Right lobe of liver (tissue), 6 donors: ENCODE measurements around the gene RASSF5. TPM values are rescaled to one million over a fixed set of nuclear protein-coding genes. Genes with fewer than 3 reads are reported as not detected.
"Not testable (repeated sequence)": the region's sequence is repeated elsewhere in the genome, so short reads cannot be mapped to it uniquely, and the experiment has no call there.

Source experiments
- ATAC-seq, 4 donors: fragments of 200-7000 bp; cut with Tn5 transposase; one replicate each; pipeline ENCODE4 v1.9.1; 2020; ENCODE audit warnings: mild to moderate bottlenecking in 4 of 4, moderate library complexity in 4 of 4
- DNase-seq, 3 donors: peaks; one replicate each; pipeline ENCODE4 v3.0.0-alpha.2; 2020
- H3K27ac ChIP-seq, 3 donors: fragments of 200-600 bp; one replicate each; pipeline ENCODE4 v1.8.0; 2022
- H3K27me3 ChIP-seq, 2 donors: fragments of 200-600 bp; one replicate each; pipeline ENCODE4 v1.8.0; 2022
- H3K36me3 ChIP-seq, 4 donors: fragments of 200-600 bp; sonication (generic) in 1 of 4; one replicate each; pipeline versions ENCODE4 v1.5.1 to v1.8.0; 2017 to 2022; ENCODE audit warnings: control low read depth in 1 of 4
- H3K4me1 ChIP-seq, 4 donors: fragments of 200-600 bp; sonication (generic) in 1 of 4; one replicate each; pipeline versions ENCODE4 v1.5.1 to v1.8.0; 2017 to 2022; ENCODE audit warnings: control low read depth in 1 of 4
- H3K4me3 ChIP-seq, 3 donors: fragments of 200-600 bp; one replicate each; pipeline ENCODE4 v1.8.0; 2022
- H3K9me3 ChIP-seq, 4 donors: fragments of 200-600 bp; sonication (generic) in 1 of 4; one replicate each; pipeline versions ENCODE4 v1.5.1 to v1.8.0; 2017 to 2022; ENCODE audit warnings: control low read depth in 1 of 4
- POLR2A ChIP-seq: fragments of 450-650 bp; IDR thresholded peaks from one replicate; pipeline ENCODE4 v1.6.1; 2017; ENCODE audit warnings: antibody characterized with exemption, mild to moderate bottlenecking
- WGBS: methylation state at CpG from one replicate; pipeline ENCODE4 v1.1.6; 2018; ENCODE audit warnings: low coverage, low lambda C conversion rate; ENCODE audit not compliant: insufficient coverage; ENCODE audit errors: missing lambda C conversion rate; 5-methylcytosine and 5-hydroxymethylcytosine counted together
- intact Hi-C, 2 donors: fragments of 100-400 bp; cut with DNase I; formaldehyde crosslinking; loops; one replicate each; pipeline versions ENCODE4 v1.11.2 to v1.14.1; 2022
- total RNA-seq, 6 experiments: library from RNA; depleted of rRNA in 2 of 6; stranded (reverse); fragments of >200 nt in 2 of 6; fragmentation: NEBNext Ultra II Directional in 3 of 6; extraction: Animal tissue kit (Norgen Biotek cat#: 25700) in 3 of 6; gene quantifications; one replicate each; pipeline versions ENCODE4 v1.1.0 to v1.2.4, GENCODE V29; 2016 to 2023
- TF ChIP-seq, protein P1 (sequence below), 4 donors: fragments of 200-600 bp in 3 of 4; fragments of 450-650 bp in 1 of 4; IDR thresholded peaks; one replicate each; pipeline versions ENCODE4 v1.5.1 to v1.8.0; 2016 to 2022; ENCODE audit warnings: antibody characterized with exemption in 4 of 4, mild to moderate bottlenecking in 2 of 4
- donor health status: DM: no; HTN: yes; CAD: no.
- donor health status: DM: no; HTN: no; CAD: no.
- donor health status: DM: no; HTN: no; CAD: no.
- donor health status: DM: no; HTN: yes; CAD: no.
- donor health status: DM: no; HTN: yes; CAD: no.

Gene RASSF5
- total RNA-seq, 6 experiments from 2014 or later = 8.1 to 18.8 (median 12.6) TPM

GRCh38 chr1:206578978-206579374 is 71.6 kb downstream of the RASSF5 start:
- ATAC-seq (no peak), DNase-seq (no peak)
- Histone ChIP-seq H3K4me1 (peaks cover 0 to 18% (median 5%) of the 10 kb centered on the region in 4 donors), H3K27ac (peak overlapping the region in 2 of 3 donors; percentile 16 to 61), H3K36me3 (peaks cover 0 to 6% (median under 1%) of the 10 kb centered on the region in 4 donors), H3K9me3 (no peaks in the 10 kb centered on the region), H3K4me3 (no peak overlapping the region), H3K27me3 (no peaks in the 10 kb centered on the region)
- TF ChIP-seq, protein P1, sequence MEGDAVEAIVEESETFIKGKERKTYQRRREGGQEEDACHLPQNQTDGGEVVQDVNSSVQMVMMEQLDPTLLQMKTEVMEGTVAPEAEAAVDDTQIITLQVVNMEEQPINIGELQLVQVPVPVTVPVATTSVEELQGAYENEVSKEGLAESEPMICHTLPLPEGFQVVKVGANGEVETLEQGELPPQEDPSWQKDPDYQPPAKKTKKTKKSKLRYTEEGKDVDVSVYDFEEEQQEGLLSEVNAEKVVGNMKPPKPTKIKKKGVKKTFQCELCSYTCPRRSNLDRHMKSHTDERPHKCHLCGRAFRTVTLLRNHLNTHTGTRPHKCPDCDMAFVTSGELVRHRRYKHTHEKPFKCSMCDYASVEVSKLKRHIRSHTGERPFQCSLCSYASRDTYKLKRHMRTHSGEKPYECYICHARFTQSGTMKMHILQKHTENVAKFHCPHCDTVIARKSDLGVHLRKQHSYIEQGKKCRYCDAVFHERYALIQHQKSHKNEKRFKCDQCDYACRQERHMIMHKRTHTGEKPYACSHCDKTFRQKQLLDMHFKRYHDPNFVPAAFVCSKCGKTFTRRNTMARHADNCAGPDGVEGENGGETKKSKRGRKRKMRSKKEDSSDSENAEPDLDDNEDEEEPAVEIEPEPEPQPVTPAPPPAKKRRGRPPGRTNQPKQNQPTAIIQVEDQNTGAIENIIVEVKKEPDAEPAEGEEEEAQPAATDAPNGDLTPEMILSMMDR (IDR thresholded peaks at IDR 0.05) = no peak
- TF ChIP-seq POLR2A = no peak
- WGBS = 68% methylated on average over 4 of the region's 4 CpGs
- intact Hi-C loops = no loop called here

- Histone ChIP-seq H3K4me1 (peaks cover 0 to 14% (median 5%) of the 10 kb centered on the region in 4 donors), H3K36me3 (peaks cover 0 to 15% (median 7%) of the 10 kb centered on the region in 4 donors), H3K27me3 (no peaks in the 10 kb centered on the region), H3K4me3 (no peak overlapping the region), H3K9me3 (no peaks in the 10 kb centered on the region), H3K27ac (peak overlapping the region; percentile 16 to 61 (median 55))
- DNase-seq (peak; percentile 75 to 89 (median 88)), ATAC-seq (peak; percentile 49 to 73 (median 55))
- TF ChIP-seq POLR2A = peak; percentile 23
- TF ChIP-seq, protein P1 (IDR thresholded peaks at IDR 0.05) = no peak
- intact Hi-C loops = loop anchor here in 1 of 2 donors (5.0 kb wide), 1 partner anchor 88 kb away; no protein-coding TSS in a partner anchor
- 48% methylated on average over 9 of the region's 11 CpGs for WGBS
These were observed 72.6 kb downstream of the RASSF5 start for GRCh38 chr1:206579747-206580437.

- intact Hi-C loops = loop anchor here in 1 of 2 donors (5.0 kb wide), 1 partner anchor 88 kb away; no protein-coding TSS in a partner anchor
- H3K9me3 ChIP-seq = no peaks in the 10 kb centered on the region
- peaks cover 0 to 11% (median 5%) of the 10 kb centered on the region in 4 donors for H3K4me1 ChIP-seq
- no peak for DNase-seq
- TF ChIP-seq POLR2A = no peak
- TF ChIP-seq, protein P1 (IDR thresholded peaks at IDR 0.05) = no peak
- no peak overlapping the region for H3K4me3 ChIP-seq
- ATAC-seq = no peak
- 87% methylated on average over 5 of the region's 8 CpGs for WGBS
- peaks cover 0 to 22% (median 10%) of the 10 kb centered on the region in 4 donors for H3K36me3 ChIP-seq
- peak overlapping the region; percentile 5 to 61 (median 55) for H3K27ac ChIP-seq
- H3K27me3 ChIP-seq = no peaks in the 10 kb centered on the region
These were observed 73.2 kb downstream of the RASSF5 start for GRCh38 chr1:206580438-206581113.

DNA sequence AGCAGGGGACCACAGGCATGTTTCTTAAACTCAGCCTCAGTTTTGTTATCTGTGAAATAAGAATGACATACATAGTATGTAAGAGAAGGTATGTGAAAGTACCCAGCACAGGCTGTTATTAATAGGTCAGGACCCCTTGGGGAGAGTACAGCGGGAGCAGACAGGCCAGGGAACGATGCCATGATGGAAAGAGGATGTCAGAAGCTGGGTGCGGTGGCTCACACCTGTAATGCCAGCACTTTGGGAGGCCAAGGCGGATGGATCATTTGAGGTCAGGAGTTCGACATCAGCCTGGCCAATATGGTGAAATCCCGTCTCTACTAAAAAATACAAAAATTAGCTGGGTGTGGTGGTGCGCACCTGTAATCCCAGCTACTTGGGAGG is 73.8 kb downstream of the RASSF5 start:
- not testable (repeated sequence) for H3K27me3 ChIP-seq, H3K9me3 ChIP-seq, ATAC-seq, DNase-seq, H3K4me3 ChIP-seq, H3K4me1 ChIP-seq
- H3K27ac ChIP-seq = peak overlapping the region in 2 of 3 donors; percentile 55 to 61
- intact Hi-C loops = loop anchor here in 1 of 2 donors (5.0 kb wide), 1 partner anchor 89 kb away; no protein-coding TSS in a partner anchor
- WGBS = 85% methylated on average over 6 of the region's 7 CpGs
- H3K36me3 ChIP-seq = peaks cover 0 to 27% (median 12%) of the 10 kb centered on the region in 4 donors
